HEK293 (cell line): ENCODE data around the gene HSD17B1.

Experiments
- HOXA7 ChIP-seq: sonication (generic); formaldehyde crosslinking; IDR thresholded peaks from 2 replicates; pipeline ENCODE4 v1.8.1; 2022; ENCODE audit warnings: missing genetic modification reagents, borderline replicate concordance
- ZBTB7A ChIP-seq: fragments of 450-650 bp; formaldehyde crosslinking; IDR thresholded peaks from 2 replicates; pipeline ENCODE4 v1.5.1; 2016; ENCODE audit warnings: low read depth, missing biosample characterization, missing genetic modification characterization
- ZNF23 ChIP-seq: fragments of 450-650 bp; formaldehyde crosslinking; IDR thresholded peaks from 2 replicates; pipeline ENCODE4 v1.5.1; 2016; ENCODE audit warnings: missing biosample characterization, missing genetic modification characterization, borderline replicate concordance
- ZNF248 ChIP-seq: fragments of 450-650 bp; formaldehyde crosslinking; IDR thresholded peaks from 2 replicates; pipeline ENCODE4 v1.5.1; 2017; ENCODE audit warnings: missing biosample characterization, missing genetic modification characterization
- ZNF274 ChIP-seq, 2 experiments: fragments of 200-500 bp in 1 of 2; fragments of 450-650 bp in 1 of 2; sonication (Bioruptor generic) in 1 of 2; formaldehyde crosslinking in 1 of 2; IDR thresholded peaks; 2 replicates each; pipeline versions ENCODE4 v1.5.1 to v1.6.1; 2014 to 2016; ENCODE audit warnings: borderline replicate concordance in 1 of 2, inconsistent platforms in 1 of 2, low read length in 1 of 2, missing biosample characterization in 1 of 2, missing genetic modification characterization in 1 of 2
- ZNF501 ChIP-seq: fragments of 450-650 bp; formaldehyde crosslinking; IDR thresholded peaks from 2 replicates; pipeline ENCODE4 v1.5.1; 2016; ENCODE audit warnings: missing biosample characterization, missing genetic modification characterization
- ZNF549 ChIP-seq: fragments of 450-650 bp; IDR thresholded peaks from 2 replicates; pipeline ENCODE4 v1.5.1; 2018; ENCODE audit warnings: missing biosample characterization, missing genetic modification characterization, mild to moderate bottlenecking, inconsistent platforms, moderate library complexity
- TF ChIP-seq, protein P1 (sequence below): fragments of 450-650 bp; formaldehyde crosslinking; IDR thresholded peaks from 2 replicates; pipeline ENCODE4 v1.5.1; 2016; ENCODE audit warnings: missing biosample characterization, missing genetic modification characterization
- TF ChIP-seq, protein P2 (sequence below): fragments of 450-650 bp; formaldehyde crosslinking; IDR thresholded peaks from 2 replicates; pipeline ENCODE4 v1.5.1; 2016; ENCODE audit warnings: missing biosample characterization, missing genetic modification characterization
- TF ChIP-seq, protein P3 (sequence below): fragments of 450-650 bp; formaldehyde crosslinking; IDR thresholded peaks from 2 replicates; pipeline ENCODE4 v1.5.1; 2017; ENCODE audit warnings: missing biosample characterization, missing genetic modification characterization
- TF ChIP-seq, protein P4 (sequence below): fragments of 450-650 bp; formaldehyde crosslinking; IDR thresholded peaks from 2 replicates; pipeline ENCODE4 v1.5.1; 2017; ENCODE audit warnings: missing biosample characterization, missing genetic modification characterization
- TF ChIP-seq, protein P5 (sequence below): fragments of 450-650 bp; formaldehyde crosslinking; IDR thresholded peaks from 2 replicates; pipeline ENCODE4 v1.5.1; 2017; ENCODE audit warnings: missing biosample characterization, missing genetic modification characterization

DNA sequence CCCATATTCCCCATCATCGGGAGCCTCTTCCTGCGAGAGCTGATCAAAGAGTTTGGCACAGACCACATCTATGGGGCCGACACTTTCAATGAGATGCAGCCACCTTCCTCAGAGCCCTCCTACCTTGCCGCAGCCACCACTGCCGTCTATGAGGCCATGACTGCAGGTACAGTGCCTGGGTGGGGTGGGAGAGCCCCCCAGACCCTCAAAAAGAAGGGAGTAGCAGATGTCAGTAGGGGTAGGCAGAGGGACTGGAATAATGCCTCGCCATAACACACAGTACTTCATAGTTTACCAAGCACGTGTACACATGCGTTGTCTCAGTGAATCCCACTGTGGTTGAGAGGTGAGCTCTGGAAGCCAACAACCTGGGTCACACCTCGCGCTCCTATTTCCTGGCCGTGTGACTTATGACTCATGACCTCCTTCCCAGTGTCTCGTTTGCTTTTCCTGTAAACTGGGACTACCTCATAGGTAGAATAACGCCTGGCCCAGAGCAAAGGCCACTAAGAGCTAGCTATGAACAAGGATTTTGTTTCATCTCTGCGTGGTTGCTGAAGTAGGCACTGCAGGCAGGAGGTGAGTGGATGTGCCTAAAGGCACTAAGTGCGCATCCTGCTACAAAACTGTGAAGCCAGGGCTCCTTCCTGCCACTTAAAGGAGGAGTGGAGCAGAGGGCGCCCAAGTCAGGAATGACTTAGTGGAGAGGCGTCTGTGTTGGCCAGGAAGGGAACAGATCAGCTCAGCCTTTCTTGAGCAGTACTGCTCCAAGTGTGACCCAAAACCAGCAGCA is 11.5 kb upstream of the HSD17B1 start:
- TF ChIP-seq, protein P1, sequence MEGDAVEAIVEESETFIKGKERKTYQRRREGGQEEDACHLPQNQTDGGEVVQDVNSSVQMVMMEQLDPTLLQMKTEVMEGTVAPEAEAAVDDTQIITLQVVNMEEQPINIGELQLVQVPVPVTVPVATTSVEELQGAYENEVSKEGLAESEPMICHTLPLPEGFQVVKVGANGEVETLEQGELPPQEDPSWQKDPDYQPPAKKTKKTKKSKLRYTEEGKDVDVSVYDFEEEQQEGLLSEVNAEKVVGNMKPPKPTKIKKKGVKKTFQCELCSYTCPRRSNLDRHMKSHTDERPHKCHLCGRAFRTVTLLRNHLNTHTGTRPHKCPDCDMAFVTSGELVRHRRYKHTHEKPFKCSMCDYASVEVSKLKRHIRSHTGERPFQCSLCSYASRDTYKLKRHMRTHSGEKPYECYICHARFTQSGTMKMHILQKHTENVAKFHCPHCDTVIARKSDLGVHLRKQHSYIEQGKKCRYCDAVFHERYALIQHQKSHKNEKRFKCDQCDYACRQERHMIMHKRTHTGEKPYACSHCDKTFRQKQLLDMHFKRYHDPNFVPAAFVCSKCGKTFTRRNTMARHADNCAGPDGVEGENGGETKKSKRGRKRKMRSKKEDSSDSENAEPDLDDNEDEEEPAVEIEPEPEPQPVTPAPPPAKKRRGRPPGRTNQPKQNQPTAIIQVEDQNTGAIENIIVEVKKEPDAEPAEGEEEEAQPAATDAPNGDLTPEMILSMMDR (tag by site-specific recombination), result no peak
- no peak for TF ChIP-seq ZNF501 (tag by site-specific recombination)
- TF ChIP-seq, protein P2, sequence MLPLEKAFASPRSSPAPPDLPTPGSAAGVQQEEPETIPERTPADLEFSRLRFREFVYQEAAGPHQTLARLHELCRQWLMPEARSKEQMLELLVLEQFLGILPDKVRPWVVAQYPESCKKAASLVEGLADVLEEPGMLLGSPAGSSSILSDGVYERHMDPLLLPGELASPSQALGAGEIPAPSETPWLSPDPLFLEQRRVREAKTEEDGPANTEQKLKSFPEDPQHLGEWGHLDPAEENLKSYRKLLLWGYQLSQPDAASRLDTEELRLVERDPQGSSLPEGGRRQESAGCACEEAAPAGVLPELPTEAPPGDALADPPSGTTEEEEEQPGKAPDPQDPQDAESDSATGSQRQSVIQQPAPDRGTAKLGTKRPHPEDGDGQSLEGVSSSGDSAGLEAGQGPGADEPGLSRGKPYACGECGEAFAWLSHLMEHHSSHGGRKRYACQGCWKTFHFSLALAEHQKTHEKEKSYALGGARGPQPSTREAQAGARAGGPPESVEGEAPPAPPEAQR, result no peak
- TF ChIP-seq ZNF549 (tag by site-specific recombination), result no peak
- TF ChIP-seq, protein P3, sequence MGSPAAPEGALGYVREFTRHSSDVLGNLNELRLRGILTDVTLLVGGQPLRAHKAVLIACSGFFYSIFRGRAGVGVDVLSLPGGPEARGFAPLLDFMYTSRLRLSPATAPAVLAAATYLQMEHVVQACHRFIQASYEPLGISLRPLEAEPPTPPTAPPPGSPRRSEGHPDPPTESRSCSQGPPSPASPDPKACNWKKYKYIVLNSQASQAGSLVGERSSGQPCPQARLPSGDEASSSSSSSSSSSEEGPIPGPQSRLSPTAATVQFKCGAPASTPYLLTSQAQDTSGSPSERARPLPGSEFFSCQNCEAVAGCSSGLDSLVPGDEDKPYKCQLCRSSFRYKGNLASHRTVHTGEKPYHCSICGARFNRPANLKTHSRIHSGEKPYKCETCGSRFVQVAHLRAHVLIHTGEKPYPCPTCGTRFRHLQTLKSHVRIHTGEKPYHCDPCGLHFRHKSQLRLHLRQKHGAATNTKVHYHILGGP (tag by site-specific recombination), result no peak
- TF ChIP-seq ZNF274 (IDR thresholded peaks at IDR 0.05; ENCODE audit: low read length), result no peak
- TF ChIP-seq ZNF274 (tag by site-specific recombination; IDR thresholded peaks at IDR 0.05; ENCODE audit: borderline replicate concordance), result no peak
- TF ChIP-seq ZBTB7A (tag by site-specific recombination), result no peak
- TF ChIP-seq ZNF248 (tag by site-specific recombination), result no peak
- TF ChIP-seq, protein P4, sequence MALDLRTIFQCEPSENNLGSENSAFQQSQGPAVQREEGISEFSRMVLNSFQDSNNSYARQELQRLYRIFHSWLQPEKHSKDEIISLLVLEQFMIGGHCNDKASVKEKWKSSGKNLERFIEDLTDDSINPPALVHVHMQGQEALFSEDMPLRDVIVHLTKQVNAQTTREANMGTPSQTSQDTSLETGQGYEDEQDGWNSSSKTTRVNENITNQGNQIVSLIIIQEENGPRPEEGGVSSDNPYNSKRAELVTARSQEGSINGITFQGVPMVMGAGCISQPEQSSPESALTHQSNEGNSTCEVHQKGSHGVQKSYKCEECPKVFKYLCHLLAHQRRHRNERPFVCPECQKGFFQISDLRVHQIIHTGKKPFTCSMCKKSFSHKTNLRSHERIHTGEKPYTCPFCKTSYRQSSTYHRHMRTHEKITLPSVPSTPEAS, result no peak
- TF ChIP-seq, protein P5, sequence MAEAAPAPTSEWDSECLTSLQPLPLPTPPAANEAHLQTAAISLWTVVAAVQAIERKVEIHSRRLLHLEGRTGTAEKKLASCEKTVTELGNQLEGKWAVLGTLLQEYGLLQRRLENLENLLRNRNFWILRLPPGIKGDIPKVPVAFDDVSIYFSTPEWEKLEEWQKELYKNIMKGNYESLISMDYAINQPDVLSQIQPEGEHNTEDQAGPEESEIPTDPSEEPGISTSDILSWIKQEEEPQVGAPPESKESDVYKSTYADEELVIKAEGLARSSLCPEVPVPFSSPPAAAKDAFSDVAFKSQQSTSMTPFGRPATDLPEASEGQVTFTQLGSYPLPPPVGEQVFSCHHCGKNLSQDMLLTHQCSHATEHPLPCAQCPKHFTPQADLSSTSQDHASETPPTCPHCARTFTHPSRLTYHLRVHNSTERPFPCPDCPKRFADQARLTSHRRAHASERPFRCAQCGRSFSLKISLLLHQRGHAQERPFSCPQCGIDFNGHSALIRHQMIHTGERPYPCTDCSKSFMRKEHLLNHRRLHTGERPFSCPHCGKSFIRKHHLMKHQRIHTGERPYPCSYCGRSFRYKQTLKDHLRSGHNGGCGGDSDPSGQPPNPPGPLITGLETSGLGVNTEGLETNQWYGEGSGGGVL, result no peak
- no peak for TF ChIP-seq HOXA7 (CRISPR knock-in tag)
- no peak for TF ChIP-seq ZNF23
